Thyroid gland (tissue), 4 donors: ENCODE results near the gene MTHFR. TPM values are rescaled to one million over a fixed set of nuclear protein-coding genes. Genes with fewer than 3 reads are reported as not detected.

ENCODE experiments used
- DNase-seq, 2 donors: peaks; one replicate each; pipeline ENCODE4 v3.0.0-alpha.2; 2019
- H3K27ac ChIP-seq, 3 donors: fragments of 200-600 bp; sonication (generic); 1 replicate in 2 of 3; 2 replicates in 1 of 3; pipeline ENCODE4 v1.5.1; 2016 to 2019; ENCODE audit warnings: mild to moderate bottlenecking in 1 of 3, moderate library complexity in 1 of 3
- H3K27me3 ChIP-seq: fragments of 200-600 bp; sonication (generic); one replicate; pipeline ENCODE4 v1.5.1; 2019
- H3K36me3 ChIP-seq, 2 donors: fragments of 200-600 bp; sonication (generic); one replicate each; pipeline ENCODE4 v1.5.1; 2016 to 2019
- H3K4me1 ChIP-seq, 2 donors: fragments of 200-600 bp; sonication (generic); one replicate each; pipeline ENCODE4 v1.5.1; 2017 to 2019
- H3K4me3 ChIP-seq, 3 donors: fragments of 200-600 bp; sonication (generic); replicated peaks in 1 of 3; 1 replicate in 2 of 3; 2 replicates in 1 of 3; pipeline ENCODE4 v1.5.1; 2016; ENCODE audit warnings: mild to moderate bottlenecking in 1 of 3
- H3K9me3 ChIP-seq: fragments of 200-600 bp; sonication (generic); one replicate; pipeline ENCODE4 v1.5.1; 2017
- CTCF ChIP-seq, 6 experiments: fragments of 200-600 bp in 3 of 6; fragments of 450-650 bp in 3 of 6; sonication (generic) in 3 of 6; IDR thresholded peaks; one replicate each; pipeline ENCODE4 v1.5.1; 2016 to 2019; ENCODE audit warnings: antibody characterized with exemption in 6 of 6, mild to moderate bottlenecking in 2 of 6, inconsistent platforms in 1 of 6, moderate library complexity in 1 of 6
- POLR2A ChIP-seq, 2 donors: fragments of 450-650 bp; IDR thresholded peaks; one replicate each; pipeline ENCODE4 v1.6.1; 2017; ENCODE audit warnings: antibody characterized with exemption in 2 of 2, mild to moderate bottlenecking in 2 of 2, moderate library complexity in 1 of 2
- WGBS, 2 donors: methylation state at CpG; one replicate each; pipeline ENCODE4 v1.1.5; 2017; 5-methylcytosine and 5-hydroxymethylcytosine counted together
- intact Hi-C: fragments of 100-400 bp; cut with DNase I; formaldehyde crosslinking; loops from one replicate; pipeline ENCODE4 v1.15.1; 2023
- total RNA-seq, 4 donors: library from RNA; depleted of rRNA; stranded (reverse); fragments of >200 nt; gene quantifications; one replicate each; pipeline ENCODE4 v1.2.3, GENCODE V29; 2016

MTHFR gene
- total RNA-seq: 10 to 100 TPM; 52.8 to 96.9 (median 65.6) TPM

- intact Hi-C loops: loop anchor here (10.0 kb wide), 1 partner anchor 151 kb away; the partner anchor contains the start of genes FBXO2 and FBXO44
Measured at GRCh38 chr1:11805422-11806306, at the start of gene MTHFR, which contains the start of gene CLCN6. TSS of gene MTHFR (minus strand) at chr1:11805964. CDS start at chr1:11803116, 2,848 bp downstream. TSS of gene CLCN6 (plus strand) at chr1:11806191. CDS start at chr1:11806263, 72 bp downstream.

DNA sequence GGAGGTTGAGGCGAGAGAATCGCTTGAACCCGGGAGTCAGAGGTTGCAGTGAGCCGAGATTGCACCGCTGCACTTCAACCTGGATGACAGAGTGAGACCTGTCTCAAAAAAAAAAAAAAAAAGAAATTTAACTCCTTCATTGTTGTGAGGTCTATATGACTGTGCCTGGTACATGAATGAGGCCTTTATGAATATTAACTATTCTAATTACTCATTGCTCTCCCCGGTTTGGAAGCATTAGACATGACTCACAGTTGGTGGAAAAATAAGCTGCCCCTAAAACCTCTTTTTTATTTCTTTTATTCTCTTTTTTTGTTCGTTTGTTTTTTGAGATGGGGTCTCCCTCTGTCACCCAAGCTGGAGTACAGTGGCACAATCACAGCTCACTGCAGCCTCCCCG, 49.7 kb upstream of the MTHFR start:
- Histone ChIP-seq H3K4me3 (no peak overlapping the region), H3K27me3 (peaks cover 4% of the 10 kb centered on the region), H3K4me1 (no peaks in the 10 kb centered on the region), H3K36me3 (no peaks in the 10 kb centered on the region), H3K27ac (no peak overlapping the region), H3K9me3 (no peaks in the 10 kb centered on the region)
- intact Hi-C loops: no loop called here
- TF ChIP-seq POLR2A (IDR thresholded peaks at IDR 0.05): no peak
- TF ChIP-seq CTCF (IDR thresholded peaks at IDR 0.05): no peak
- DNase-seq: no peak
- WGBS, 2 donors: 60 to 66% methylated on average over 8 of the region's 8 CpGs

More at GRCh38 chr1:11805422-11806306, at the start of gene MTHFR, which contains the start of gene CLCN6:
- Histone ChIP-seq H3K27me3 (no peaks in the 10 kb centered on the region), H3K36me3 (peaks cover 5 to 12% of the 10 kb centered on the region in 2 donors), H3K4me1 (peaks cover 51 to 56% of the 10 kb centered on the region in 2 donors), H3K27ac (peak within 1 kb of the TSS; percentile 96 to 100 (median 99)), H3K4me3 (peak within 1 kb of the TSS; percentile 74 to 85 (median 77)), H3K9me3 (no peaks in the 10 kb centered on the region)
- WGBS, 2 donors: 0 to 1% methylated on average over 1 to 35 of the region's 72 CpGs
- DNase-seq: peak; percentile 100
- TF ChIP-seq CTCF (IDR thresholded peaks at IDR 0.05): no peak
- peak; percentile 96 to 99 for TF ChIP-seq POLR2A (IDR thresholded peaks at IDR 0.05)

DNA sequence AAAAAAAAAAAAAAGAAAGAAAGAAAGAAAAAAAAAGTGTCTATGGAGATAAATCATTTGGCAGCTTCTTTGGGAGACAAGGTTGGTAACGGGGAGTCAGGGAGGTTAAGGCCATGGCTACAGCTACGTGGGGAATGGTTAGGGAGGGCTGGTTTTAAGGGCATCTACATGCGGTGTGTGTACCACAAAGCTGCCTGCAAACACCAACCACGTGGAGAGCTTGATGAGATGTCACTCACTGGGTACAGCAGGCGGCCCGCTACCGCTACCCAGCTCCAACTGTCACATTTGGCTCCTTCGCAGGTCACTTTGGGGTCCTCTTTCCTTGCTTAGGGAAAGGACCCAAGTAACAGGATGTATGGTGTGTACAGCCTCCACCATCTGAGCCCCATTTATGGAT, 48.8 kb upstream of the MTHFR start:
- no peaks in the 10 kb centered on the region for H3K9me3 ChIP-seq
- H3K36me3 ChIP-seq: no peaks in the 10 kb centered on the region
- peaks cover 4% of the 10 kb centered on the region for H3K27me3 ChIP-seq
- H3K4me3 ChIP-seq: no peak overlapping the region
- intact Hi-C loops: no loop called here
- no peaks in the 10 kb centered on the region for H3K4me1 ChIP-seq
- DNase-seq: no peak
- H3K27ac ChIP-seq: no peak overlapping the region
- no peak for TF ChIP-seq POLR2A (IDR thresholded peaks at IDR 0.05)
- TF ChIP-seq CTCF (IDR thresholded peaks at IDR 0.05): no peak
- WGBS, 2 donors: 44 to 60% methylated on average over 8 of the region's 8 CpGs

DNA sequence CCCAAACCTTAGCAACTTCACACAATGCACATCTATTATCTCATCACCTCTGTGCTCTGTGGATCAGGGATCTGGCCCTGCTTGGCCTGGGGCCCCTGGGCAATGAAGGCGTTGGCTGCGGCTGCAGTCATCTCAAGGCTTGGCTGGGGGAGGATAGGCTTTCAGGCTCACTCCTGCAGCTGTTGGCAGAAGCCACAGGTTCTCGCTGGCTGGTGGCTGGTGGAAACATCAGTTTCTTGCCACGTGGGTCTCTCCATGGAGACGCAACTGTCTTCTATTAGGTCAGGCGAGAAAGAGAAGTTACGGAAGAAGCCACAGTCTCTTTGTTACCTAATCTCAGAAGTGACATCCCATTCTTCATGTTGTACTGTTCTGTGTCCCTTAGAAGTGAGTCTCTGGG, 45.4 kb upstream of the MTHFR start:
- Histone ChIP-seq H3K27ac (no peak overlapping the region), H3K4me1 (no peaks in the 10 kb centered on the region), H3K4me3 (no peak overlapping the region), H3K9me3 (no peaks in the 10 kb centered on the region), H3K36me3 (no peaks in the 10 kb centered on the region), H3K27me3 (no peaks in the 10 kb centered on the region)
- 75 to 79% methylated on average over 7 of the region's 7 CpGs for WGBS, 2 donors
- no peak for DNase-seq
- TF ChIP-seq CTCF (IDR thresholded peaks at IDR 0.05) (no peak), POLR2A (IDR thresholded peaks at IDR 0.05) (no peak)
- intact Hi-C loops: no loop called here

GRCh38 chr1:11850156-11850555, 44.4 kb upstream of the MTHFR start:
- intact Hi-C loops: no loop called here
- H3K27me3 ChIP-seq: no peaks in the 10 kb centered on the region
- H3K9me3 ChIP-seq: no peaks in the 10 kb centered on the region
- H3K36me3 ChIP-seq: no peaks in the 10 kb centered on the region
- no peak for DNase-seq
- no peak overlapping the region for H3K4me3 ChIP-seq
- H3K27ac ChIP-seq: no peak overlapping the region
- TF ChIP-seq CTCF (IDR thresholded peaks at IDR 0.05): no peak
- no peak for TF ChIP-seq POLR2A (IDR thresholded peaks at IDR 0.05)
- H3K4me1 ChIP-seq: no peaks in the 10 kb centered on the region
- WGBS, 2 donors: 48 to 68% methylated on average over 11 of the region's 11 CpGs
